NCI-H774 (cell line): ENCODE measurements around the gene UTF1.
"Not testable (repeated sequence)": the region's sequence is repeated elsewhere in the genome, so short reads cannot be mapped to it uniquely, and the experiment has no call there.

ENCODE experiments used
- DNase-seq: peaks from one replicate; lab custom pipeline; 2025; lab: John Stamatoyannopoulos, UW

Gene UTF1

GRCh38 chr10:133265052-133265451, 35.0 kb downstream of the UTF1 start:
- DNase-seq, result not testable (repeated sequence)

DNA sequence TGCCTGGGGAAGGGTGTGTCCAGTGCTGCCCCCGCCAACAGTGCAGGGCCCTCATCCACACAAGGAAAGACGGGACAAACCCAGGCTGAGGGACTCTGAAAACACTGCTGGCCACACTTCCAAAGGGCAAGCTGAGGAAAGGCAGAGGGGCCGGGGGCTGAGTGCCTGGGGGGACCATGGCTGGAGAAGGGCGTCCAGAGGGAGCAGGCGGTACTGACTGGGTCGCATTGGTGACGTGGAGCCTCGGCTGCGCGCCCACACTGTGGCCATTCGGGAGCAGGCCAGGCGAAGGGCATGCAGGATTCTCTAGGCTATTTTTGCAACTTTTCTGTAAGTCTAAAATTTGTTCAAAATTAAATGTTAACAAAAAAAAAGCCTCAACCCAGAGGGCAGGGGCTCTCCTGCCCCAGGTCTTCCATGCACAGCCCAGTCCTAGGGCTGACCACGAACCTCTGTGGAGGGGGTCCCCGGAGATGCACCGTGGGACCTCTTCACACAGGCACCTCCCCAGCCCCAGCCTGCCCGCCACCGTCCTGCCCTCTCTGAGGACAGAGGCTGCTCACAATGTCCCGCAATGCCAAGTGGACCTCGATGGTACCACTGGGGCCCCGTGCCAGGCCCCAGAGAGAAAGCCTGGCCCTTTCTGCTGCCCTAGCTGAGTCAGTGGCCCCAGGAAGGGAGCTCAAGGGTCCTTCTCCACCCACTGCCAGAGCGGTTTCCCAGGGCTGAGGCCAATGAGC, 36.2 kb downstream of the UTF1 start:
- no peak for DNase-seq

DNA sequence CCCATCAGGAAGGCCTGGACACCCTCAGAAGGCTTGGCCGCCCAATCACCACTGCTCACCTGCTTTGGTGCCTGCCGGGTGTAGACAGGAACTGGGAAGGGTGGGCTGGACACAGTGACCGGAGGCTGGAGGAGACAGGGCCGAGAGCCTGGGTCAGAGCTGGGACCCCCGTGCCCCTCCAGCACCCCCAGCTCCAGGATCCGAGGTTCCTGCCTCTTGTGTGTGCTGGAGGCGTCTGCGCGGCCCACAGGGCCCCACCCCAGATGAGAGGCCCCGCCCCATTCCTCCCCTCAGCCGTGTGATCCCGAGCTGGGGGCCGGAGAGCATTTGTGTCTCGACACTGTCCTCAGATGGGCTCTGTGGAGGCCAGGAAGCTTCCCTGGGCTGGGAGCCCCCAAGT, 37.3 kb downstream of the UTF1 start:
- no peak for DNase-seq

DNA sequence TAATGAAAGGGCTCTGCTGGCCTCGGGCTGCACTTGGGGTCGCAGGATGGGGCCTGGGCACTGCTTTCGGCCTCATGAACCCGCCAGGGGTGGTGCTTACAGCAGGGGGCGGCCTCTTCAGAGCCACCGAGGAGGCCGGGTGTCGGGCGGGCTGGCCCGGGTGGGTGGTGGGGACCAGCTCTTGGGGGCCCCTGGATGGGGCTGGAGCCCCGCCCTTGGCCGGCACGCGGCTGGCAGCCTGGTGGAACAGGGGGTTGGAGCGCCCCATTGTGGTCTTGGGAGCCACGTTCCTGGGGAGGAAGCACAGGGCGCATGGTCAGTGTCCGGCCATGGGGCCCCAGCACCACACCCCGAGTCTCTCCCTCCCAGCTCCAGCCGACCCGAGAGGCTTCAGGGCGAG, 37.8 kb downstream of the UTF1 start:
- DNase-seq, result no peak

- DNase-seq, result no peak
Measured at GRCh38 chr10:133268532-133268931, 38.5 kb downstream of the UTF1 start.

GRCh38 chr10:133269367-133269766, 39.4 kb downstream of the UTF1 start:
- no peak for DNase-seq

DNA sequence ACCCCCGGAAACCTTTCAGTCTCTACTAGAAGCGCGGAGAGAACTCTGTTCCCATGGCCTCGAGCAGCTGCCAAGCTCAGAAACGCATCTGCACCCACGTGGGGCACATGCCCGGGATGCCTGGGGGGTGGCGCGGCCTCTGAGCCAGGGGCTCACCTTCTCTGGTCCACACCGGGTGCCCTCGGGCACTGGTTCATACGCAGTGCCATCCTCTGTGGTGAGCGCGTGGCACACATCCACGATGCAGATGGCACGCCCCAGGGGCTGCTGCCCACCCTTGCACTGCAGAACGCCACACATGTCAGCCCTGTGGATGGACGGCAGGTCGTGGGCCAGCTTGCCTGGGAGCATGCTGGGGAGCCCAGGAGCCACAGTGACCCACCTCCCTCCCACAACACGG, 40.2 kb downstream of the UTF1 start:
- DNase-seq, result no peak

GRCh38 chr10:133270773-133271297, 40.8 kb downstream of the UTF1 start:
- DNase-seq, result no peak

GRCh38 chr10:133271521-133272300, 41.7 kb downstream of the UTF1 start:
- DNase-seq, result no peak

DNA sequence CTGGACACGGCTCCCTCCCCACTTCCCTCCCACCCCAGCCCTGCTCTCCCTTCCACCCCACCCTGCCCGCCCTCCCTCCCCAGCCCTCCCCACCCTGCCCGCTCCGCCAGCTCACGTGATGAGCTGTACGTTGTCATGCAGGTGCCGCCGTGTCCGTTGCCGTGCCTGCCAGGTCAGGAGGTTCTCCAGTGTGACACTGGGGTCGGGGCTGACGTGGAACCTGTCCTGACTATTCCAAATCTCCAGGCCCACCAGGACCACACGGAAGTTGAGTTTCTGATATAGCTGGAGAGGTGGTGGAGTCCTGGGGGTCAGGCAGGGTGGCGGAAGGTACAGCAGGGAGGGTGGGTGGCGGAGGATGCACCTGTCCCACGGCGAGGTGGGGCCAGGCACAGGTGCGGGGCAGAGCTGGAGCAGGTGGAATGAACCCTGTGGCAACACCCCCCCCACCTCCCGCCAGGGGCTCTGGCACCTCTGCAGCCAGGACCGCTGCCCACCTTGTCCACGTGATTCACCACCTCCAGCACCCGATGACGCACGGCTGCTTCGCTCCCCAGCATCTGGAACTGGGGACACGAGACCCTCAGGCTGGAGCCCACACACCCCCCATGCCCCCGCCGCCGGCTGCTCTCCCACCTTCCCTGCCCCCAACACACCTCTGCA, 42.4 kb downstream of the UTF1 start:
- no peak for DNase-seq

- no peak for DNase-seq
Measured at GRCh38 chr10:133272964-133273420, 43.0 kb downstream of the UTF1 start.

DNA sequence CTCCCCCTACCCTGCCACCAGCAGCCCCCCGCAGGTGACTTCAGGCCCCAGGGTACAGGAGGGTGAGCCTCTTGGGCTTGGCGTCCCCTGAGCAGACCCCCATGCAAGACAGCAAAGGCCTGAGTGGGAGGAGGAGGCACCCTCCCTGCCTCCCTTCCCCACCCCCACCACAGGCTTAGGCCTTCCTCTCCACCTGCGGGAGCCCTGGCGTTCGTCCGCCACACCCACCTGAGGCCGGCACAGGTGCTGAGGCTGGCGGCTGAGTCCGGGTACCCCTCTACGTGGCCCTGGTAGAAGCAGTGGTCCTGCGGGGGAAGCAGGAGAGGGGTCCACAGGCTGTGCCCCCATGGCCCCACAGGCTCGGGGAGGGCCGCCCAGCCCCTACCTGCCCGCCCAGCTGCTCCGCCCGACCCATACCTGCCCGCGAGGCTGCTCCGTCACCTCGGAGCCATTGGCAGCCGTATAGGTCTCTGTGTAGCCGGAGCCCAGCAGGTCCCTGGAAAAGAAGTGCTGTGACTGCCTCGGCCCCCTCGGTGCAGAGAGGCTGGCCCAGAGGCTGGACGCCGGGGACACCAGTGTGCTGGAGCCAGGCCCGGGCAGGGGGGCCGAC, 43.6 kb downstream of the UTF1 start:
- DNase-seq, result no peak

GRCh38 chr10:133274751-133275683, 45.0 kb downstream of the UTF1 start:
- no peak for DNase-seq

GRCh38 chr10:133275684-133276092, 45.7 kb downstream of the UTF1 start:
- no peak for DNase-seq

DNA sequence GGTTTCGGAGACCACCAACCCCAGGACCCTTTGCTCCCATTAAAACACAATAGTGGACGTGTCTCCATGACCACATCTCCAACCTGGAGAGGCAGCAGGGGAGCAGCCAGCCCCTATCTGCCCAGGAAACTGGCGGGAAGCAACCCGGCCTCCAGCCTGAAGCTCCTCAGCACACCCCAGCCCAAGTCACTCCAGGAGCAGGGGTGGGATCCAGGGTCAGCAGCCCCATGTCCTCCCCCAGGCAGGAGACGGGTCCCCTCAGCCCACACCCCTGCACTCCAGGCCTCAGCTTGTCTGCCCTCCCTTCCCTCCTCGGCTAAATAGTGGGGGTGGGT, 46.0 kb downstream of the UTF1 start:
- no peak for DNase-seq

- DNase-seq, result no peak
Measured at GRCh38 chr10:133276435-133277201, 46.6 kb downstream of the UTF1 start, which contains the start of gene ADAM8. Gene ADAM8, minus strand, starts transcription at chr10:133276868. Its CDS starts 51 bp downstream, at chr10:133276817.

- no peak for DNase-seq
Measured at GRCh38 chr10:133277277-133277992, 47.4 kb downstream of the UTF1 start.

GRCh38 chr10:133277993-133278576, 48.1 kb downstream of the UTF1 start:
- DNase-seq, result no peak

DNA sequence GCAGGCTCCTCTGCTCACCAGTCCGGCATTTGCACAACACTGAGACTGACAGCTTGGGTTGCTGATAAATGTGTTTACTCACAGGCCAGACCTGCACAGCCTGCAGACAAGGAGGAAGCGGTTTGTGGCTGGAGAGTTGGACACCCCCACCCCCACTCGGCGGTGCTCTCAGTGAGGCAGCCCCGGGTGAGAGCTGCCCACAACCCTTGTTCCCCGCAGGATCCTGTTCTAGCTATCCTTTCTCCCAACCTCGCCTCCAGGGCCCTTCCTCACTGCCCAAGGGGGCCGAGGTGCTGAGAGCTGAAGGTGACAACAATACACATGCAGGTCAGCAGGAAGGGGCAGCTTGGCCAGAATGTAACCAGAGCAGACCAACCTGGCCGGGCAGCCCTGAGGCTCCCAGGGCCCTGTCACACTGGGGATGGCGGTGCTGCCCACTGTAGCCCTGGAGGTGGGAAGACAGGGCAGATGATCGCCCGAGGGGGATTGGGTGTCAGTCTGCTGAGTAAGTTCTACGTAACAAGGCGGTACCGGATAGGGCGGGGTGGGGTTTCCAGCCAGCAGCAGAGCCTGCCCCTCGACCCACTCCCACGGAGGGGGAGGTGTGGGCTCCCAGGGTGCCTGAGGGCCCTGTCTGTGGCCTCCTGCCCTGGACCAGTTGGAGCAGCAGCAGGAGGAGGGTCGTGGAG, 48.7 kb downstream of the UTF1 start:
- DNase-seq, result no peak
